ENCODE results near the gene SIPA1. TPM values are rescaled to one million over a fixed set of nuclear protein-coding genes. Genes with fewer than 3 reads are reported as not detected.

Gene SIPA1
- total RNA-seq, 2 donors from 2014 or later, result 132 to 137 TPM

GRCh38 chr11:65612691-65613090 lies 25.2 kb upstream of the SIPA1 start:
- ATAC-seq (replicated peaks in 1 of 2), result no peak
- no peak for DNase-seq
- H3K36me3 Mint-ChIP-seq (ENCODE audit: insufficient read depth in 2 of 2), result peaks cover 8 to 14% of the 10 kb centered on the region in 2 donors
- H3K4me1 Mint-ChIP-seq (ENCODE audit: low read depth), result peaks cover 51% of the 10 kb centered on the region
- no peaks in the 10 kb centered on the region for H3K27me3 Mint-ChIP-seq (ENCODE audit: low read depth)
- peak overlapping the region; percentile 94 for H3K4me3 Mint-ChIP-seq
- H3K9me3 Mint-ChIP-seq, result no peaks in the 10 kb centered on the region
- peak overlapping the region; percentile 96 for H3K27ac Mint-ChIP-seq

- Mint-ChIP-seq H3K4me1 (ENCODE audit: low read depth) (peaks cover 51% of the 10 kb centered on the region), H3K4me3 (peak overlapping the region; percentile 94), H3K36me3 (ENCODE audit: insufficient read depth in 2 of 2) (peaks cover 8 to 14% of the 10 kb centered on the region in 2 donors), H3K27me3 (ENCODE audit: low read depth) (no peaks in the 10 kb centered on the region), H3K27ac (peak overlapping the region; percentile 79), H3K9me3 (no peaks in the 10 kb centered on the region)
- ATAC-seq (replicated peaks in 1 of 2) (no peak), DNase-seq (peak; percentile 31 to 38)
Measured at GRCh38 chr11:65613091-65613928, 24.6 kb upstream of the SIPA1 start.

GRCh38 chr11:65615229-65615949 lies 22.5 kb upstream of the SIPA1 start, which contains the start of gene PCNX3:
Gene PCNX3, plus strand, starts transcription at chr11:65615776. Its CDS starts 536 bp downstream, at chr11:65616312.
- Mint-ChIP-seq H3K36me3 (ENCODE audit: insufficient read depth in 2 of 2) (peaks cover 8 to 17% of the 10 kb centered on the region in 2 donors), H3K9me3 (no peaks in the 10 kb centered on the region), H3K27ac (peak within 1 kb of the TSS; percentile 91), H3K27me3 (ENCODE audit: low read depth) (no peaks in the 10 kb centered on the region), H3K4me1 (ENCODE audit: low read depth) (peaks cover 40% of the 10 kb centered on the region), H3K4me3 (peak within 1 kb of the TSS; percentile 97 to 98)
- ATAC-seq (replicated peaks in 1 of 2) (peak; percentile 89 to 91), DNase-seq (peak; percentile 100)

GRCh38 chr11:65615950-65616574 lies 21.8 kb upstream of the SIPA1 start:
- Mint-ChIP-seq H3K36me3 (ENCODE audit: insufficient read depth in 2 of 2) (peaks cover 8 to 18% of the 10 kb centered on the region in 2 donors), H3K9me3 (no peaks in the 10 kb centered on the region), H3K27ac (peak overlapping the region; percentile 91), H3K4me3 (peak overlapping the region; percentile 97 to 98), H3K4me1 (ENCODE audit: low read depth) (peaks cover 33% of the 10 kb centered on the region), H3K27me3 (ENCODE audit: low read depth) (no peaks in the 10 kb centered on the region)
- ATAC-seq (replicated peaks in 1 of 2), result peak in 1 of 2 donors; percentile 3
- DNase-seq, result peak; percentile 63 to 68

- DNase-seq (peak in 1 of 2 donors; percentile 35), ATAC-seq (replicated peaks in 1 of 2) (no peak)
- peak overlapping the region; percentile 91 for H3K27ac Mint-ChIP-seq
- H3K4me1 Mint-ChIP-seq (ENCODE audit: low read depth), result peaks cover 31% of the 10 kb centered on the region
- no peaks in the 10 kb centered on the region for H3K27me3 Mint-ChIP-seq (ENCODE audit: low read depth)
- peaks cover 8 to 19% of the 10 kb centered on the region in 2 donors for H3K36me3 Mint-ChIP-seq (ENCODE audit: insufficient read depth in 2 of 2)
- H3K9me3 Mint-ChIP-seq, result no peaks in the 10 kb centered on the region
- peak overlapping the region; percentile 97 to 98 for H3K4me3 Mint-ChIP-seq
Measured at GRCh38 chr11:65616575-65617001, 21.3 kb upstream of the SIPA1 start.

GRCh38 chr11:65617136-65617850 lies 20.6 kb upstream of the SIPA1 start:
- H3K27me3 Mint-ChIP-seq (ENCODE audit: low read depth), result no peaks in the 10 kb centered on the region
- no peak for DNase-seq
- peaks cover 8 to 16% of the 10 kb centered on the region in 2 donors for H3K36me3 Mint-ChIP-seq (ENCODE audit: insufficient read depth in 2 of 2)
- H3K27ac Mint-ChIP-seq, result peak overlapping the region; percentile 91
- peak overlapping the region; percentile 97 to 98 for H3K4me3 Mint-ChIP-seq
- peaks cover 25% of the 10 kb centered on the region for H3K4me1 Mint-ChIP-seq (ENCODE audit: low read depth)
- H3K9me3 Mint-ChIP-seq, result no peaks in the 10 kb centered on the region
- ATAC-seq (replicated peaks in 1 of 2), result no peak

- peak overlapping the region in 1 of 2 donors; percentile 98 for H3K4me3 Mint-ChIP-seq
- H3K27ac Mint-ChIP-seq, result no peak overlapping the region
Measured at GRCh38 chr11:65617990-65618751, 19.7 kb upstream of the SIPA1 start.

GRCh38 chr11:65618763-65619162 lies 19.1 kb upstream of the SIPA1 start:
- Mint-ChIP-seq H3K4me3 (no peak overlapping the region), H3K27me3 (ENCODE audit: low read depth) (no peaks in the 10 kb centered on the region), H3K27ac (no peak overlapping the region), H3K9me3 (no peaks in the 10 kb centered on the region), H3K4me1 (ENCODE audit: low read depth) (peaks cover 14% of the 10 kb centered on the region), H3K36me3 (ENCODE audit: insufficient read depth in 2 of 2) (peaks cover 11 to 14% of the 10 kb centered on the region in 2 donors)
- no peak for ATAC-seq (replicated peaks in 1 of 2)
- DNase-seq, result no peak

More at GRCh38 chr11:65617990-65618751, 19.7 kb upstream of the SIPA1 start:
- peaks cover 16% of the 10 kb centered on the region for H3K4me1 Mint-ChIP-seq (ENCODE audit: low read depth)
- H3K27me3 Mint-ChIP-seq (ENCODE audit: low read depth), result no peaks in the 10 kb centered on the region
- peaks cover 11 to 14% of the 10 kb centered on the region in 2 donors for H3K36me3 Mint-ChIP-seq (ENCODE audit: insufficient read depth in 2 of 2)
- ATAC-seq (replicated peaks in 1 of 2) (no peak), DNase-seq (no peak)
- H3K9me3 Mint-ChIP-seq, result no peaks in the 10 kb centered on the region

- Mint-ChIP-seq H3K4me3 (no peak overlapping the region), H3K4me1 (ENCODE audit: low read depth) (peaks cover 14% of the 10 kb centered on the region), H3K27ac (no peak overlapping the region), H3K36me3 (ENCODE audit: insufficient read depth in 2 of 2) (peaks cover 11 to 12% of the 10 kb centered on the region in 2 donors), H3K27me3 (ENCODE audit: low read depth) (no peaks in the 10 kb centered on the region), H3K9me3 (no peaks in the 10 kb centered on the region)
- ATAC-seq (replicated peaks in 1 of 2) (no peak), DNase-seq (no peak)
Measured at GRCh38 chr11:65619281-65619928, 18.5 kb upstream of the SIPA1 start.

GRCh38 chr11:65620666-65621065 lies 17.2 kb upstream of the SIPA1 start:
- Mint-ChIP-seq H3K36me3 (ENCODE audit: insufficient read depth in 2 of 2) (peaks cover 10 to 11% of the 10 kb centered on the region in 2 donors), H3K4me3 (no peak overlapping the region), H3K4me1 (ENCODE audit: low read depth) (peaks cover 14% of the 10 kb centered on the region), H3K27ac (no peak overlapping the region), H3K9me3 (no peaks in the 10 kb centered on the region), H3K27me3 (ENCODE audit: low read depth) (no peaks in the 10 kb centered on the region)
- ATAC-seq (replicated peaks in 1 of 2), result no peak
- DNase-seq, result no peak

GRCh38 chr11:65621460-65621859 lies 16.4 kb upstream of the SIPA1 start:
- peak overlapping the region; percentile 16 for H3K27ac Mint-ChIP-seq
- H3K36me3 Mint-ChIP-seq (ENCODE audit: insufficient read depth in 2 of 2), result peaks cover 7 to 15% of the 10 kb centered on the region in 2 donors

More at GRCh38 chr11:65621460-65621859, 16.4 kb upstream of the SIPA1 start:
- Mint-ChIP-seq H3K4me1 (ENCODE audit: low read depth) (peaks cover 18% of the 10 kb centered on the region), H3K27me3 (ENCODE audit: low read depth) (no peaks in the 10 kb centered on the region), H3K9me3 (no peaks in the 10 kb centered on the region), H3K4me3 (no peak overlapping the region)
- DNase-seq (no peak), ATAC-seq (replicated peaks in 1 of 2) (no peak)
